ENCODE results near the gene COG4.

DNA sequence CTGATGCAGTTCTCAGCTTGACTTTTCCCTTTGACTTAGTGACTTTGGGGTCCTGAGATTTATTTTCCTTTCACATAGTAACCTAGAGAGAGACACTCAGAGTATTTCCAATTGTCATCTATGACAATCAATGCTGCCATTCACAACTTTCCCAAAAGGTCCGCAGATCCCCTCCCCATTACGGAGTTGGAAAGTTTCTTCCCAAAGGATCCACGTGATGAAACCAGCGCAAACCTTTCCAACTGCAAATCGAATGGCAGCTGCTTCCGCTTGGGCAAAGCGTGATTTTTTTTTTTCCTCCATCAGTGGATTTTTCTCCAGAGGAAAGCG is 69.5 kb downstream of the COG4 start:
- TF ChIP-seq, protein P1, sequence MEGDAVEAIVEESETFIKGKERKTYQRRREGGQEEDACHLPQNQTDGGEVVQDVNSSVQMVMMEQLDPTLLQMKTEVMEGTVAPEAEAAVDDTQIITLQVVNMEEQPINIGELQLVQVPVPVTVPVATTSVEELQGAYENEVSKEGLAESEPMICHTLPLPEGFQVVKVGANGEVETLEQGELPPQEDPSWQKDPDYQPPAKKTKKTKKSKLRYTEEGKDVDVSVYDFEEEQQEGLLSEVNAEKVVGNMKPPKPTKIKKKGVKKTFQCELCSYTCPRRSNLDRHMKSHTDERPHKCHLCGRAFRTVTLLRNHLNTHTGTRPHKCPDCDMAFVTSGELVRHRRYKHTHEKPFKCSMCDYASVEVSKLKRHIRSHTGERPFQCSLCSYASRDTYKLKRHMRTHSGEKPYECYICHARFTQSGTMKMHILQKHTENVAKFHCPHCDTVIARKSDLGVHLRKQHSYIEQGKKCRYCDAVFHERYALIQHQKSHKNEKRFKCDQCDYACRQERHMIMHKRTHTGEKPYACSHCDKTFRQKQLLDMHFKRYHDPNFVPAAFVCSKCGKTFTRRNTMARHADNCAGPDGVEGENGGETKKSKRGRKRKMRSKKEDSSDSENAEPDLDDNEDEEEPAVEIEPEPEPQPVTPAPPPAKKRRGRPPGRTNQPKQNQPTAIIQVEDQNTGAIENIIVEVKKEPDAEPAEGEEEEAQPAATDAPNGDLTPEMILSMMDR (IDR thresholded peaks at IDR 0.05; ENCODE audit: borderline replicate concordance, extremely low read depth, low read length, poor library complexity, severe bottlenecking), result no peak
- TF ChIP-seq EZH2 (IDR thresholded peaks at IDR 0.05; ENCODE audit: borderline replicate concordance, low read depth, low read length, severe bottlenecking), result no peak
